ENCODE results near the gene FOXO4. TPM values are rescaled to one million over a fixed set of nuclear protein-coding genes. Genes with fewer than 3 reads are reported as not detected.
A peak's percentile ranks its signal among the peaks of the same experiment; 100 is the strongest.
"Not testable (repeated sequence)": the region's sequence is repeated elsewhere in the genome, so short reads cannot be mapped to it uniquely, and the experiment has no call there.

FOXO4 gene
- polyA plus RNA-seq (ENCODE audit: insufficient read length in 3 of 3) = 10 to 100 TPM; 22.5 to 26.0 (median 23.8) TPM

GRCh38 chrX:71095555-71095980 is at the start of gene FOXO4:
TSS of gene FOXO4 (plus strand) at chrX:71095851. CDS start at chrX:71096529, 678 bp downstream.
- DNase-seq (ENCODE audit: low read depth in 3 of 3, low spot score in 2 of 3) = no peak

- not testable (repeated sequence) for DNase-seq (ENCODE audit: low read depth in 3 of 3, low spot score in 2 of 3)
Measured at GRCh38 chrX:71047891-71048290, 47.8 kb upstream of the FOXO4 start.

GRCh38 chrX:71052721-71053120 is 42.9 kb upstream of the FOXO4 start:
- DNase-seq (ENCODE audit: low read depth in 3 of 3, low spot score in 2 of 3) = no peak

GRCh38 chrX:71053217-71053621 is 42.4 kb upstream of the FOXO4 start:
- peak in 1 of 3 donors; percentile 2 for DNase-seq (ENCODE audit: low read depth in 3 of 3, low spot score in 2 of 3)

- DNase-seq (ENCODE audit: low read depth in 3 of 3, low spot score in 2 of 3) = no peak
Measured at GRCh38 chrX:71056867-71057266, 38.8 kb upstream of the FOXO4 start.

GRCh38 chrX:71057848-71058530 is 37.7 kb upstream of the FOXO4 start:
- no peak for DNase-seq (ENCODE audit: low read depth in 3 of 3, low spot score in 2 of 3)

- DNase-seq (ENCODE audit: low read depth in 3 of 3, low spot score in 2 of 3) = no peak
Measured at GRCh38 chrX:71060127-71060526, 35.5 kb upstream of the FOXO4 start.

- no peak for DNase-seq (ENCODE audit: low read depth in 3 of 3, low spot score in 2 of 3)
Measured at GRCh38 chrX:71067089-71067488, 28.6 kb upstream of the FOXO4 start.

GRCh38 chrX:71067712-71068043 is 28.0 kb upstream of the FOXO4 start:
- DNase-seq (ENCODE audit: low read depth in 3 of 3, low spot score in 2 of 3) = peak in 1 of 3 donors; percentile 5

GRCh38 chrX:71068044-71068918 is 27.4 kb upstream of the FOXO4 start, which contains the start of gene SNX12:
TSS of gene SNX12 (minus strand) at chrX:71068334. CDS start at chrX:71068306, 28 bp downstream.
- peak; percentile 73 to 82 (median 78) for DNase-seq (ENCODE audit: low read depth in 3 of 3, low spot score in 2 of 3)

- DNase-seq (ENCODE audit: low read depth in 3 of 3, low spot score in 2 of 3) = no peak
Measured at GRCh38 chrX:71070531-71070930, 25.1 kb upstream of the FOXO4 start.

GRCh38 chrX:71081330-71082123 is 14.1 kb upstream of the FOXO4 start:
- DNase-seq (ENCODE audit: low read depth in 3 of 3, low spot score in 2 of 3) = no peak

GRCh38 chrX:71082124-71082647 is 13.5 kb upstream of the FOXO4 start:
- no peak for DNase-seq (ENCODE audit: low read depth in 3 of 3, low spot score in 2 of 3)

GRCh38 chrX:71082822-71083221 is 12.8 kb upstream of the FOXO4 start:
- no peak for DNase-seq (ENCODE audit: low read depth in 3 of 3, low spot score in 2 of 3)

- DNase-seq (ENCODE audit: low read depth in 3 of 3, low spot score in 2 of 3) = no peak
Measured at GRCh38 chrX:71085900-71086299, 9.8 kb upstream of the FOXO4 start.

- no peak for DNase-seq (ENCODE audit: low read depth in 3 of 3, low spot score in 2 of 3)
Measured at GRCh38 chrX:71091263-71091662, 4.4 kb upstream of the FOXO4 start.

GRCh38 chrX:71095033-71095432 is 618 bp upstream of the FOXO4 start:
- DNase-seq (ENCODE audit: low read depth in 3 of 3, low spot score in 2 of 3) = no peak

- no peak for DNase-seq (ENCODE audit: low read depth in 3 of 3, low spot score in 2 of 3)
Measured at GRCh38 chrX:71095981-71096759, 519 bp downstream of the FOXO4 start.

GRCh38 chrX:71096760-71097032 is 1.0 kb downstream of the FOXO4 start:
- DNase-seq (ENCODE audit: low read depth in 3 of 3, low spot score in 2 of 3) = no peak

GRCh38 chrX:71098302-71098701 is 2.7 kb downstream of the FOXO4 start:
- DNase-seq (ENCODE audit: low read depth in 3 of 3, low spot score in 2 of 3) = no peak

Data from right renal cortex interstitium (tissue), 3 donors.